Limb (tissue), 2 donors: ENCODE data around the gene HIVEP3.

Experiments
- DNase-seq, 2 donors: peaks; one replicate each; pipeline ENCODE4 v3.0.0-alpha.2; 2016; ENCODE audit errors: extremely low spot score in 2 of 2

The HIVEP3 gene

DNA sequence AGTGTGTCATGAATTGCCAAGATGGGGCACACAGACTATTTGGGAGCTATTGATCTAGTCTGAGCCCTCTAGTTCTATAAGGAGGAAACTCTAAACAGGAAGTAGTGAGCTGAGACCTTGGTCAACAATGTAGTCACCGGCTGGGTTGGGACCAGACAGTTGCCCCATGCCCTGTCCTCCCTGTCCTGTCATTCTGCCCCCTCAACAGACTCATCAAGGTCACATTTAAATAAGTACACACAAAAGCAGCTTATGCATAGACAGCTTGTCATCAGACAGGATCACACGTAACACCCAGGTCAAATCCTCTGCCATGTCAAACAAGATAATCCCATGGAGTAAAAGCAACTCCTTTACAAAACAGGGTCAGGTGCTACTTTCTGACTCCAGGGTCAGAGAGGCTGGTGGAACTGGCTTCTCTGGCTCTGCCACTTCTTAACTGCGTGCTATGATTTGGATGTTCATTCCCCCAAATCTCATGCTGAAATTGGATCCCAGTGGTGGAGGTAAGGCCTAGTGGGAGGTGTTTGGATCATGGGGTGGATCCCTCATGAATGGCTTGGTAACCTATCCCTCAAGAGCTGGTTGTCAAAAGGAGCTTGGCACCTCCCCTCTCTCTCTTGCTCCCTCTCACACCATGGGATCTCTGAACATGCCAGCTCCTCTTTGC, 128.9 kb downstream of the HIVEP3 start:
- no peak for DNase-seq

GRCh38 chr1:41788427-41788826, 130.3 kb downstream of the HIVEP3 start:
- DNase-seq: no peak

GRCh38 chr1:41784531-41785274, 134.0 kb downstream of the HIVEP3 start:
- DNase-seq: no peak

DNA sequence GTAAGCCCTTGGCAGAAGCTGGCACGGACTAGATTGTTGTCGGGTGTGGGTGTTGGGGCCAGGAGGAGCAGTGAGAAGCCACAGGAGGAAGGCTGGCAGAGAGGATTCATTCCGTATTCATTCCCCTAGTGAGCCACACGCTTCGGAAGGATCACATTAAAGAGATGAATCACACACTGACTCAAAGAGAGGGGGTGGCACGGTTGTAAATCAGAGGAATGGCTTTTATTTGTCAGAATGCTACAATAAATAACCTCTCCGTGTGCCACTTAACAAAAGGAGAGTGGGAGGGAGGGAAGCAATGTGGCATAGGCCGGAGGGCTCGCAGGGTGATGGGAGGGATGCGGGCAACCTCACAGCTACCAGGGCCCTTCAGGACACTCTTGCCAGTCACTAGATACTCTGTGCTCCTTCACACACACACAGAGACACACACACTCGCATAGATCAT, 135.5 kb downstream of the HIVEP3 start:
- no peak for DNase-seq

GRCh38 chr1:41780916-41781315, 137.8 kb downstream of the HIVEP3 start:
- DNase-seq: no peak

GRCh38 chr1:41780322-41780721, 138.4 kb downstream of the HIVEP3 start:
- DNase-seq: no peak

DNA sequence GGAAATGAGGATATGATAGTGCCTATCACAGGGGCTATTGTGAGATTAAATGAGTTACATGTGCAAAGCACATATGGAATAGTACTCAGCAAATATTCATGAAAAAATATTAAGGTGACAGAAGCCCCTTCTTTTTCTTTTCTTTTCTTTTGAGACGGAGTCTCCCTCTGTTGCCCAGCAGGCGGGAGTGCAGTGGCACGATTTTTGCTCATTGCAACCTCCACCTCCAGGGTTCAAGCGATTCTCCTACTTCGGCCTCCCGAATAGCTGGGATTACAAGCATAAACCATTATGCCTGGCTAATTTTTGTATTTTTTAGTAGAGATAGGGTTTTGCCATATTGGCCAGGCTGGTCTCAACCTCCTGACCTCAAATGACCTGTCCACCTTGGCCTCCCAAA, 139.4 kb downstream of the HIVEP3 start:
- no peak for DNase-seq

DNA sequence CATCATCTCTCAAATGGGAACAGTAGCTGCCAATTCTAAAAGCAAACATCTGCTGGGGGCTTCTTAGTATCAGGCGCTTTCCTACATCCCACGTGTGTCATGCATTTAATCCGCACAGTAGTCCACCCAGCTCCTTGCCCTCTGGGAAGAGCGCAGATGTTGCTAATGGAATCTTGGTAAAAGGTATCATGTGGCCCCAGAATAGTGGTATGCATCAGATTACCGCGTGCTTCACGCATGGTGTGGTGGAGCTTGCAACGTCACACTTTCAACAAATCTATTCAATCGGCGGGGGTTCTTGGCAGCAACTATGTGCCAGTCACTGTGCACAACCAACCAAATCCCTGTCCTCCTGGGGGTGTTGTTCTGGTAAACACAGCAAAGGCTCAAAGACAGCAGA, 141.0 kb downstream of the HIVEP3 start:
- no peak for DNase-seq

DNA sequence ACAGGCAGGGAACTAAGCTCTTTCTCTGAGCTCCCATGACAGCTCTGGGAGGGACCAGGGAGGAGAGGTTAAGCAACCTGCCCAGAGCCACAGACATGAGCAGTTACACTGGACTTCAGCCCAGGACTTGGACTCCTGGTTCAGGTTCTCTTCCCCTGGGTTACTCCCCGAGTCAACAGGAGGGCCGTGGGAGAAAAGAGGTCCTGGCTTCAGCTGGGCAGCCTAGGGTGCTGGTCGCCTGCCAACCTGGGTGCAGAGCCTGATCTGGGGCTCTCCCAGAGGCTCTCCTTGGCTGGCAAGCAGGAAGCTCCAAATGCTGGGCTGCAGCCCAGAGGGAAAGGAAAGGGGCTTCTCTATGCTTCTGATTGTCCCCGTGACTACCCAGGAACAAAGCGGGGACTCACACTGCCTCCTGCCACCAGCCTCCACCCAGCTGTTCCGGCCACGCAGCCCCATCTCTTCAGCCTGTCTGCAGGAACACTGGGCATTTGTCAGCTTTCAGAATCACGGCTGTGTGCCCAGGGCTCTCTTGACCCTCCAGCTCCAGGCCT, 141.8 kb downstream of the HIVEP3 start:
- no peak for DNase-seq

DNA sequence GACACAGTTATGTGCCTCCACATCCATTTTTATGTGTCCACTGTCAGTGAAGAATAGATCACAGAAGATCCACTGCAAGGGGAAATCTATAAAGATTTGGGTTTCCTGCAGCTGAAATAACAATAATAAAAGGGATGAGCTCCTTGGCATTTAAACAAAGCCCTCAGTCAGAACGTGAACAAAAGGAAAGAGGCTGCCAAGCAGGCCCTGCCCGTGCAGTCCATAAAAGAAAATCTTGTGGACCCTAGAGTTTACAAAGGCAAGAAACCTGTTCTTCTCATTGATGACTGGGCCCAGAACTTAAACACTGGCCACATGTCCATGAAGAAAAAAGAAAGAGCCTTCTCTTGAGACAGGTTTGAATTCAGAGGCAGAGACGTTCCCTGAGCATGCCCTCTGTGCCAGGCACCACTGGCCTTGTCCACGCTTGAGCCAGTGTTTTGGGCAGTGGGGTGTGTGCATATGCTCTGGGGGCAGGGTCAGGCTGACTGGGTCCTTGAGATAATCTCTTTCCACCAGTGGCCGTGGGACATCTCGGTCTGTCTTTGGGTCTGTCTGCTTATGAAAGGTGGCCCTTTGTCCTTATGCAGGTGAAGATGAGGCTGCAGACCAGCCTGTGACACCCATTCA, 142.7 kb downstream of the HIVEP3 start:
- DNase-seq: no peak

- DNase-seq: no peak
Measured at GRCh38 chr1:41774471-41774990, 144.2 kb downstream of the HIVEP3 start.

GRCh38 chr1:41773842-41774241, 144.9 kb downstream of the HIVEP3 start:
- DNase-seq: no peak

GRCh38 chr1:41773144-41773591, 145.6 kb downstream of the HIVEP3 start:
- no peak for DNase-seq

GRCh38 chr1:41769068-41769467, 149.7 kb downstream of the HIVEP3 start:
- DNase-seq: no peak

- DNase-seq: no peak
Measured at GRCh38 chr1:41768583-41768982, 150.1 kb downstream of the HIVEP3 start.

DNA sequence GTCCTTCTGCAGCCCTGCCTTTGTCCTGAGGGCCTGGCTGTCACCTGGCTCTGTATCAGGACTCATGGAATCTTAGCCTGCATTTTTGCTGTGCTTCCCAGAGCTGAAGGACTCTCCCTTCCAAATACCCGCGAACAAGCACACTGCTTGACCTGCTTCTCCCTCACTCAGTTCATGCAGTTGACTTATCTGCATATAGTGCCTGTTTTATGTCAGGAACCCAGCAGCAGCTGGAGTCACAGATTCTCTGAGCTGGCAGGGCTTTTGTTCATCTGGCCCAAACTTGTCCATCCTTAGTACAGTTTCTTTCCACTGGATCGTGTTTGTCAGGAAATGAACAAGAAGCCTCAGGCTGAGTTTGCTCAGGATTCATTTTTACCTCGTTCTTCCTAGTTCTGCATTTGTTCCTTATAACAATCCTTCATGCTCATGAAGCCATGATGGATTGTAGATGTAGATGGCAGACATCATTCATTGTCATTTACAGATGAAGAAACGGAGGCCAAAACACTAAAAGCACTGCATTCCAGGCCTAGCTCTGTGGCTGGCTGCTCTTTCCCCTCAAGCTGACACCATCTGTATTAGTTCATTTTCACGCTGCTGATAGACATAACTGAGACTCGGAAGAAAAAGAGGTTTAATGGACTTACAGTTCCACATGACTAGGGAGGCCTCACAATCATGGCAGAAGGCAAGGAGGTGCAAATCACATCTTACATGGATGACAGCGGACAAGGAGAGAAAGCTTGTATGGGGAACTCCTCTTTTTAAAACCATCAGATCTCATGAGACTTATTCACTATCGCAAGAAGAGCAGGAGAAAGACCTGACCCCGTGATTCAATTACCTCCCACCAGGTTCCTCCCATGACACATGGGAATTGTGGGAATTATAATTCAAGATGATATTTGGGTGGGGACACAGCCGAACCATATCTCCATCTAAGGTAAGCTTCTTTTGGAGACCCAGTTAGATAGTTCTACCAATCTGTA, 150.9 kb downstream of the HIVEP3 start:
- no peak for DNase-seq

DNA sequence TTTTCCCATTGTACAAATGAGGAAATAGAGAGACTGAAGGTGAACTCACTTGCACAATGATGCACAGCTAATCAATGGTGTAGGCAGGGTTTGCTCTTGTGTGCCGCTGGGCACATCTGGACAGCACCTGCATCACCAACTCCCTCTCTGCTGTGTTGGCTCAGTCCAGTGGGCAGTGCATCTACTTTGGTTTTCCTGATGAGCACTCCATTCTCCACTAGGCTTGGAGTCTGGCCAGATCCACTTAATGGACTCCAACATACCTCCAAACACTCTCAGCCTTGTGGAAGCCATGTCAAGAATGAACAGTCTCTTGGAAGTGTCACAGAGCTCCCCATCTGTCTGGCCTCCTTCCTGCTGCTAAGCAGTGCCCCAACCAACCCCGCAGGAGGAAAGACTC, 152.2 kb downstream of the HIVEP3 start:
- DNase-seq: no peak

- no peak for DNase-seq
Measured at GRCh38 chr1:41766041-41766440, 152.7 kb downstream of the HIVEP3 start.

- no peak for DNase-seq
Measured at GRCh38 chr1:41765152-41765551, 153.6 kb downstream of the HIVEP3 start.

DNA sequence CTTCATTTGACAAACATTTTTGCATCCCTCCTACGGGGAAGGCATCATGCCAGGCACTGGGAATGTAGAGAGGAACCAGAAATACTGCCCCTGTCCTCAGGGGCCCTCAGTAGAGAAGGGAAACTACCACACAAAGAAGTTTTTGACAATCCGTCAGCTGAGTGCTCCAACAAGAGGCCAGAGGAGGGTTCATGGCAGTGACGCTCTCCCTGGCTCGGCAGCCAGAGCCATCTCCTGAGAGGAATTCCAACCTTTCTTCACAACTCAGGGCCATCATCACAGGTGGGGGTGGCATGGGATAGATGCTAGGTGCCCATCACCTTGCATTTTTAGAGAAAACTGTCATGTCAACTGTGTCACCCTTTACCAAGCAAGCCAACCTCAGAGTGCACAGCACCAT, 154.1 kb downstream of the HIVEP3 start:
- DNase-seq: no peak

GRCh38 chr1:41762777-41763176, 155.9 kb downstream of the HIVEP3 start:
- no peak for DNase-seq
